ENCODE data around the gene TMEM132C.

TMEM132C gene

GRCh38 chr12:128680555-128680954, 413.6 kb downstream of the TMEM132C start:
- DNase-seq = no peak

GRCh38 chr12:128682548-128683275, 415.7 kb downstream of the TMEM132C start:
- no peak for DNase-seq

- DNase-seq = no peak
These were observed 417.4 kb downstream of the TMEM132C start for GRCh38 chr12:128684352-128684751.

GRCh38 chr12:128685903-128686475, 419.0 kb downstream of the TMEM132C start:
- DNase-seq = no peak

GRCh38 chr12:128687851-128688250, 420.9 kb downstream of the TMEM132C start:
- DNase-seq = no peak

GRCh38 chr12:128690641-128691040, 423.7 kb downstream of the TMEM132C start:
- no peak for DNase-seq

GRCh38 chr12:128693115-128693514, 426.1 kb downstream of the TMEM132C start:
- DNase-seq = no peak

- no peak for DNase-seq
These were observed 426.8 kb downstream of the TMEM132C start for GRCh38 chr12:128693771-128694170.

GRCh38 chr12:128694445-128694844, 427.5 kb downstream of the TMEM132C start:
- no peak for DNase-seq

GRCh38 chr12:128695697-128696096, 428.7 kb downstream of the TMEM132C start:
- no peak for DNase-seq

GRCh38 chr12:128698301-128698972, 431.5 kb downstream of the TMEM132C start:
- DNase-seq = no peak

GRCh38 chr12:128699106-128699505, 432.1 kb downstream of the TMEM132C start:
- no peak for DNase-seq

- DNase-seq = no peak
These were observed 435.4 kb downstream of the TMEM132C start for GRCh38 chr12:128702371-128702770.

GRCh38 chr12:128705140-128705539, 438.2 kb downstream of the TMEM132C start:
- DNase-seq = no peak

- no peak for DNase-seq
These were observed 440.5 kb downstream of the TMEM132C start for GRCh38 chr12:128707488-128707887.

- no peak for DNase-seq
These were observed 441.8 kb downstream of the TMEM132C start for GRCh38 chr12:128708789-128709188.

- DNase-seq = no peak
These were observed 442.7 kb downstream of the TMEM132C start for GRCh38 chr12:128709660-128710059.

GRCh38 chr12:128711486-128711885, 444.5 kb downstream of the TMEM132C start:
- DNase-seq = no peak

- DNase-seq = no peak
These were observed 445.7 kb downstream of the TMEM132C start for GRCh38 chr12:128712622-128713021.

GRCh38 chr12:128715485-128715884, 448.5 kb downstream of the TMEM132C start:
- DNase-seq = no peak

- no peak for DNase-seq
These were observed 457.6 kb downstream of the TMEM132C start for GRCh38 chr12:128724468-128725046.

- no peak for DNase-seq
These were observed 459.9 kb downstream of the TMEM132C start for GRCh38 chr12:128726886-128727285.

GRCh38 chr12:128727461-128727860, 460.5 kb downstream of the TMEM132C start:
- DNase-seq = no peak

- DNase-seq = no peak
These were observed 461.0 kb downstream of the TMEM132C start for GRCh38 chr12:128727999-128728398.
